Stomach (tissue), 9 donors: ENCODE data around the gene TANGO6. TPM values are rescaled to one million over a fixed set of nuclear protein-coding genes. Genes with fewer than 3 reads are reported as not detected.

ENCODE experiments used
- DNase-seq, 2 donors: peaks; one replicate each; pipeline versions ENCODE4 v3.0.0 to v3.0.0-alpha.2; 2013 to 2019
- H3K27ac ChIP-seq, 5 donors: fragments of 200-600 bp in 4 of 5; sonication (generic) in 4 of 5; one replicate each; pipeline ENCODE4 v1.5.1; 2013 to 2019; ENCODE audit warnings: mild to moderate bottlenecking in 1 of 5, moderate library complexity in 1 of 5
- H3K27me3 ChIP-seq, 3 donors: fragments of 200-600 bp; sonication (generic); one replicate each; pipeline ENCODE4 v1.5.1; 2017 to 2019; ENCODE audit warnings: mixed run types in 1 of 3
- H3K36me3 ChIP-seq, 4 donors: fragments of 200-600 bp; sonication (generic); 1 replicate in 3 of 4; 2 replicates in 1 of 4; pipeline ENCODE4 v1.5.1; 2016 to 2019
- H3K4me1 ChIP-seq, 4 donors: fragments of 200-600 bp; sonication (generic); one replicate each; pipeline ENCODE4 v1.5.1; 2016 to 2019
- H3K4me3 ChIP-seq, 4 donors: fragments of 200-600 bp; sonication (generic) in 3 of 4; one replicate each; pipeline ENCODE4 v1.5.1; 2016 to 2019; ENCODE audit warnings: mild to moderate bottlenecking in 1 of 4
- H3K9me3 ChIP-seq, 4 donors: fragments of 200-600 bp; sonication (generic); one replicate each; pipeline ENCODE4 v1.5.1; 2016 to 2019
- POLR2A ChIP-seq, 4 donors: fragments of 450-650 bp; IDR thresholded peaks; one replicate each; pipeline ENCODE4 v1.6.1; 2016; ENCODE audit warnings: antibody characterized with exemption in 4 of 4, control low read depth in 2 of 4, mild to moderate bottlenecking in 1 of 4, moderate library complexity in 1 of 4
- POLR2AphosphoS5 ChIP-seq, 3 donors: sonication (generic); formaldehyde crosslinking; IDR thresholded peaks; one replicate each; pipeline ENCODE4 v1.6.1; 2016; ENCODE audit warnings: antibody characterized with exemption in 3 of 3
- WGBS, 5 donors: extraction: QIAGEN DNeasy Blood & Tissue Kit in 3 of 5; methylation state at CpG; one replicate each; pipeline versions ENCODE4 v1.1.5 to v1.1.7; 2013 to 2018; 5-methylcytosine and 5-hydroxymethylcytosine counted together
- intact Hi-C: fragments of 100-400 bp; cut with DNase I; formaldehyde crosslinking; loops from one replicate; pipeline ENCODE4 v1.15.1; 2023; ENCODE audit warnings: low total_unique reads
- polyA plus RNA-seq, 3 donors: library from polyadenylated mRNA; stranded (reverse); fragments of 200-250 nt; gene quantifications; one replicate each; pipeline ENCODE4 v1.2.3, GENCODE V29; 2013
- total RNA-seq, 5 donors: library from RNA; depleted of rRNA; stranded (reverse); fragments of >200 nt; gene quantifications; one replicate each; pipeline versions ENCODE4 v1.1.0 to v1.2.3, GENCODE V29; 2014 to 2016
- TF ChIP-seq, protein P1 (sequence below), 7 experiments: fragments of 450-650 bp in 4 of 7; fragments of 200-600 bp in 3 of 7; sonication (generic) in 3 of 7; IDR thresholded peaks; one replicate each; pipeline ENCODE4 v1.5.1; 2016 to 2019; ENCODE audit warnings: antibody characterized with exemption in 7 of 7, control low read depth in 2 of 7, mild to moderate bottlenecking in 1 of 7
- donor health status: healthy with polysubstance abuse.
- donor health status: Bipolar disorder and iron deficiency.
- donor health status: healthy.

Gene TANGO6
- total and polyA plus RNA-seq, 8 donors: 2.2 to 32.7 (median 11.4) TPM

GRCh38 chr16:69105501-69106361 lies 262.4 kb downstream of the TANGO6 start, which contains the start of gene HAS3:
TSS of gene HAS3 (plus strand) at chr16:69105653. CDS start at chr16:69109396, 3,743 bp downstream.
- 0 to 2% (median 1%) methylated on average over 20 to 80 of the region's 80 CpGs for WGBS, 5 donors
- TF ChIP-seq POLR2AphosphoS5 (IDR thresholded peaks at IDR 0.05) (peak in 2 of 3 donors; percentile 58 to 72), POLR2A (IDR thresholded peaks at IDR 0.05) (no peak)
- TF ChIP-seq, protein P1, sequence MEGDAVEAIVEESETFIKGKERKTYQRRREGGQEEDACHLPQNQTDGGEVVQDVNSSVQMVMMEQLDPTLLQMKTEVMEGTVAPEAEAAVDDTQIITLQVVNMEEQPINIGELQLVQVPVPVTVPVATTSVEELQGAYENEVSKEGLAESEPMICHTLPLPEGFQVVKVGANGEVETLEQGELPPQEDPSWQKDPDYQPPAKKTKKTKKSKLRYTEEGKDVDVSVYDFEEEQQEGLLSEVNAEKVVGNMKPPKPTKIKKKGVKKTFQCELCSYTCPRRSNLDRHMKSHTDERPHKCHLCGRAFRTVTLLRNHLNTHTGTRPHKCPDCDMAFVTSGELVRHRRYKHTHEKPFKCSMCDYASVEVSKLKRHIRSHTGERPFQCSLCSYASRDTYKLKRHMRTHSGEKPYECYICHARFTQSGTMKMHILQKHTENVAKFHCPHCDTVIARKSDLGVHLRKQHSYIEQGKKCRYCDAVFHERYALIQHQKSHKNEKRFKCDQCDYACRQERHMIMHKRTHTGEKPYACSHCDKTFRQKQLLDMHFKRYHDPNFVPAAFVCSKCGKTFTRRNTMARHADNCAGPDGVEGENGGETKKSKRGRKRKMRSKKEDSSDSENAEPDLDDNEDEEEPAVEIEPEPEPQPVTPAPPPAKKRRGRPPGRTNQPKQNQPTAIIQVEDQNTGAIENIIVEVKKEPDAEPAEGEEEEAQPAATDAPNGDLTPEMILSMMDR (IDR thresholded peaks at IDR 0.05): peak in 2 of 7 experiments; percentile 5 to 10

GRCh38 chr16:69106491-69107315 lies 263.4 kb downstream of the TANGO6 start:
- H3K9me3 ChIP-seq: no peaks in the 10 kb centered on the region
- peak in 1 of 2 donors; percentile 47 for DNase-seq
- peaks cover 0 to 26% (median 21%) of the 10 kb centered on the region in 4 donors for H3K36me3 ChIP-seq
- TF ChIP-seq POLR2AphosphoS5 (IDR thresholded peaks at IDR 0.05): no peak
- TF ChIP-seq, protein P1 (IDR thresholded peaks at IDR 0.05): no peak
- peaks cover 0 to 39% (median 20%) of the 10 kb centered on the region in 3 donors for H3K27me3 ChIP-seq
- H3K4me1 ChIP-seq: peaks cover 18 to 40% (median 36%) of the 10 kb centered on the region in 4 donors
- intact Hi-C loops: no loop called here
- H3K27ac ChIP-seq: peak overlapping the region in 1 of 5 donors; percentile 47
- H3K4me3 ChIP-seq: peak overlapping the region; percentile 53 to 78 (median 63)
- WGBS, 5 donors: 0 to 2% (median 1%) methylated on average over 16 to 55 of the region's 55 CpGs

More at GRCh38 chr16:69105501-69106361, 262.4 kb downstream of the TANGO6 start, which contains the start of gene HAS3:
- H3K4me3 ChIP-seq: peak within 1 kb of the TSS; percentile 53 to 78 (median 63)
- DNase-seq: peak; percentile 65 to 89
- peaks cover 0 to 39% (median 20%) of the 10 kb centered on the region in 3 donors for H3K27me3 ChIP-seq
- H3K4me1 ChIP-seq: peaks cover 18 to 42% (median 37%) of the 10 kb centered on the region in 4 donors
- peak within 1 kb of the TSS in 2 of 5 donors; percentile 32 to 47 for H3K27ac ChIP-seq
- H3K36me3 ChIP-seq: peaks cover 0 to 21% (median 20%) of the 10 kb centered on the region in 4 donors
- intact Hi-C loops: no loop called here
- no peaks in the 10 kb centered on the region for H3K9me3 ChIP-seq

DNA sequence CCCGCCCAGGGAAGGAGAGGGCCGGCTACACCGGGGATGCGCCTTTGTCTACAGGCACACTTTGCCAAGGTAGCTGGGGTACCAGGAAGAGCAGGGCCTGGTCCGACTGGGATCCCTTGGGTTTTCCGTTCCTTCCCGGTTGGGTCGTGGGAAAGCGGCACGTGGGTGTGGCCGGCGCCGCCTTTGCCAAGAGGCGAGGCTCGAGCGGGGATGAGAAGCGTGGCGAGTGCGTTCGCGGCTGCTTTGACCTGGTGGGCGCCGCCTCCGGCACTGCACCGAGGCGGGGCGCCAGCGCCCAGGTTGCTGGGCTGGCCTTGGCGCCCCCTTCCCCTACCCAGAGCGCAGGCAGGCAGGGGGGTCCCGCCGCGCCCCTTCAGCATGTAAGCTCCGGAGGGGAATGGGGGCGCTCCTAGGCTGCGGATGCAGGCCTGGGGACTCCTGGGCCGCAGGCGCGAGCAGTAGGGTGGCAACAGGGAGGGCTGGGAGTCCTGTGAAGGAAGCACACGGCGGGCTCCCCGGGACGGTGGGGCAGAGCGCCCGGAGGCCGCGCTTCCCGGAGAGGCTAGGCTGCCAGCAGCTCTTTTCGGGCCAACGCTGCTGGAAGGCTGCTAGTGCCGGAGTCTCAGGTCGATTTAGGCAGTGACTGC lies 264.1 kb downstream of the TANGO6 start:
- Histone ChIP-seq H3K27me3 (peaks cover 0 to 39% (median 20%) of the 10 kb centered on the region in 3 donors), H3K27ac (no peak overlapping the region), H3K9me3 (no peaks in the 10 kb centered on the region), H3K4me3 (peak overlapping the region; percentile 53 to 78 (median 63)), H3K36me3 (peaks cover 0 to 29% (median 21%) of the 10 kb centered on the region in 4 donors), H3K4me1 (peaks cover 18 to 37% (median 37%) of the 10 kb centered on the region in 4 donors)
- 0 to 3% (median 1%) methylated on average over 2 to 52 of the region's 52 CpGs for WGBS, 5 donors
- intact Hi-C loops: no loop called here
- TF ChIP-seq, protein P1 (IDR thresholded peaks at IDR 0.05): no peak
- DNase-seq: peak; percentile 50 to 69
